HG03378 (cell line): ENCODE data around the gene POLR3K.
"Not testable (repeated sequence)": the region's sequence is repeated elsewhere in the genome, so short reads cannot be mapped to it uniquely, and the experiment has no call there.

Experiments used
- ATAC-seq: cut with Tn5 transposase; IDR thresholded peaks from one replicate; pipeline ENCODE4 v1.9.1; 2021; ENCODE audit warnings: mild to moderate bottlenecking, moderate library complexity; ENCODE audit not compliant: unreplicated experiment

The POLR3K gene

GRCh38 chr16:47234-47633 lies 6.2 kb downstream of the POLR3K start:
- no peak for ATAC-seq

- not testable (repeated sequence) for ATAC-seq
Observed at GRCh38 chr16:46510-46909, 6.9 kb downstream of the POLR3K start.

DNA sequence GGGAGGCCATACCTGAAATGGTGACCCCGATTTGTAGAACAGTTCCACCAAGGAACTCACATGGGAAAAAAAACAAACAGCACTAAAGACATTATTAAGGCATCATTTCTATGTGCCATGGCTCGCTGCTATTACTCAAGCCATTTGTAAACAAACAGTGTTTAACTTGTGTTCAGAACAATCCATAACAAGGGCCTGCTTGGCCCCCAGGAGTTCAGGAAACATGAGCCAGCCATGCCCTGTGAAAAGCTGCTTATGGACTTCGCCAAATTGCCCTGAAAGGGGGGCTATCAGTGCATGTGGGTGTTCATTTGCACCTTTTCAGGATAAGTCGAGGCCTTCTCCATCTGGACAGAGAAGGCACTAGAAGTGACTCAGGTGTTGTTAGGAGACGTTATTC lies 8.0 kb downstream of the POLR3K start:
- no peak for ATAC-seq

GRCh38 chr16:44655-45054 lies 8.8 kb downstream of the POLR3K start:
- no peak for ATAC-seq

- no peak for ATAC-seq
Observed at GRCh38 chr16:43294-43693, 10.1 kb downstream of the POLR3K start.

DNA sequence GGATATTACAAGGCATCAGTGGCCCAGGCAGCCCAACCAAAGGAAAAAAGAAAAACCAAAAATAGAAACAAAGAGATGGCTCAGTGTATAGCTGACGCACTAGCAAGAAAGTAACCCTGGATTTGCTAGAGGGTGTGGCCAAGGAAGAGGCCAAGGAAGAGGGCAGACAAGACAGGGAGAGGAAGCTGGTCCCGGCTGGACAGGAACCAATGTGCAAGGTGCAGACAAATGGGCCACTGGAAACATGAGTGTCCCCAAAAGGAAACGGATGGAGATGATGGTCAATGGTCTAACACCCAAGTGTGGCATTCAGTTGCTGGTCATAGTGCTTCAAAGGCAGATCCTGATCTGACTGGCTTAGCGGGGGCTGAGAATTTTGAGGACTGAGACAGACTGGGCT lies 10.7 kb downstream of the POLR3K start:
- no peak for ATAC-seq

DNA sequence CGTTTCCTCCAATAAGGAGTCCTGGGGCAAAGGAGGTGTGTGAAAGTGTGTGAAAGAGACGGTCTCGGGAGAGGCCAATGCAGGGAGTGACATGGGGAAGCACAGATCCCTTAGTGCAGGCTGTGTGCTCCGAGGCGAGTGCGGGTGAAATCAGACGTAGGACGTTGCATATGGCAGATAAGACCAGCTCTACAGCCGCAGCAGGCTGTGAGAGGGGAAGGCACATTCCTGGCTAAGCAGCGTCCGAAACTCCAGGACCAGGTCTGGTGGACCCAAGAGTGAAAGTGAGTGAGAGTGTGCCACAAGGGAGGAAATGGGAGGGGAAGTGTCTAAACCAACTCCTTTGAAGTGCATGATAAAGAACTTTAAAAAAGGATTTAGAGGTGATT lies 11.3 kb downstream of the POLR3K start:
- ATAC-seq, result no peak

GRCh38 chr16:41439-42068 lies 11.9 kb downstream of the POLR3K start:
- ATAC-seq, result no peak

DNA sequence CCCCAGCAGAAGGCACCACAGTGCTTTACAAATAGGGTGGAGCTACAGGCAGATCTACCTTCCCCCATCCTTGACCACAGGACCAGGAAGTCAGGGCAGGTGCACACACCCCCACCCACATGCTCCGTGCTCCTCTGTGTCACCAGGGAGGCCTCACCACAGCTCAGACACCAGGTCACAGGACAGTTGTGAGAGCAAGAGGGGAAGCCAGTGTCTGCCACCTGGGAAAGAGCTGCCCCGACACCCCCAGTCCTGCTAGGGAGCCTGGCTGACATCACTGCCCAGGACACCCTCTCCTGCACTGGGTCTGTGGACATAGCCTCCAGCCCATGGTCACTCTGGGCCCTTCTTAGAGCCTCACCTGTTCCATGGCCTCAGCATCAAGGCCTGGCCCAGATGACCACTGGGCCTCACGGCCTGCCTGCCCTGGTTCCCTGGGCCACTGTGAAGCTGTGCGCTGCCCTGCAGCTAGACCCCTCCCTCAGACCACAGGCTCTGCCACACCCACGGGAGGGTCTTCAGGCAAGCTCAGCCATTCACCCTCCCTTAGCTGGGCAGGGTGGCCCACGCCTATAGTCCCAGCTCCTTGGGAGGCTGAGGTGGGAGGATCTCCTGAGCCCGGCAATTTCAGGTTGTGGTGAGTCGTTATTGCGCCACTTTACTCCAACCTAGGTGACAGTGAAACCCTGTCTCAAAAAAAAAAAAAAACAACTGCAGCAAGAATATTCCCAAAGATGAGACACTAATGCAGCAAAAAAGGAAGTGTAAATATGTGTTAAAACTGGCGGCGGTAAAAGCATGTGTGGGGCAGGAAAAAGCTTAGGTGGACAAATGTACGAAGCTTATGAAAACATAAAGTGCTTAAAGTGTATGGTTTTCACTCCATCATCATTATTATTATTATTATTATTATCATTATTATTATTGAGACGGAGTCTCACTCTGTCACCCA lies 14.2 kb downstream of the POLR3K start:
- ATAC-seq, result no peak

DNA sequence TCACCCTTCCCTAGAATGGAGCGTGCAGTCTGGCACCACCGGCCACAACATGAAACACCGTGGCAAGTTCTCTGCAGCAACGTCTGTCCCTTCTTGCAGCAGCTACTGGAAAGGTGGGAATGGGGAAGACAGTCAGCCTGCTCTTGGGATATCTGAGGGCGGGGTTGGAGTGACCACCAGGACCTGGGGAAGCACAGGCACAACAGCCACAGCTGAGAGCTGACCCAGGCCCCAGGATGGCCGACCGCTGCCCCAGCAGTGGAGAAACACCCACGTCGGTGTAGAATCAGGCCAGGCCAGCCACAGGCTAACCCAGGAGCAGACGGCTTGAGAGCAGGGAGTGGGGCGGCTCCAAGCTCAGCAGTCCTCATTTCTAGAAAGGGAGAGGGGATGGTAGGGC lies 15.2 kb downstream of the POLR3K start:
- ATAC-seq, result not testable (repeated sequence)

GRCh38 chr16:37511-37910 lies 15.9 kb downstream of the POLR3K start:
- no peak for ATAC-seq

- ATAC-seq, result no peak
Observed at GRCh38 chr16:36336-36984, 16.9 kb downstream of the POLR3K start.

- no peak for ATAC-seq
Observed at GRCh38 chr16:35678-36305, 17.6 kb downstream of the POLR3K start.

GRCh38 chr16:35011-35677 lies 18.3 kb downstream of the POLR3K start:
- no peak for ATAC-seq

GRCh38 chr16:34648-34987 lies 18.8 kb downstream of the POLR3K start:
- no peak for ATAC-seq

- ATAC-seq, result no peak
Observed at GRCh38 chr16:33877-34647, 19.3 kb downstream of the POLR3K start.

GRCh38 chr16:33154-33876 lies 20.1 kb downstream of the POLR3K start:
- ATAC-seq, result not testable (repeated sequence)

DNA sequence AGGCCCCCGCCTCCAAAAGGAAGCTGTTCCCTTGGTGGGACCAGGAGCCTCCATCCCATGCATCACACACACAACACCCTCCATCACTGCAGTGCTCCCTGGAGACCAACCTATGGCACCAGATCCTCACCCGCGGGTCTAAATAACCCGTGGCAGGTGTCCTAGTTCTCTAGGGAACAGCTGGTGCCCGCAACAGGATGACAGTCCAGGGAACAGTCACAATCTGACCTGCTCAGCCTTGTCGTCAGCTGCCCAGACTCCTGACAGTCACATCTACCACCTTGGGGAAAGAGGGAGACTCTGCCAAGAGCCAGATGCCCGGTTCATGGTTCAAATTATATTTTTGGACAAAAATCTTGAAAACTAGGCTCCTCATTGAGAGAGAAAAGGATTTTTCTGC lies 22.8 kb downstream of the POLR3K start:
- not testable (repeated sequence) for ATAC-seq

DNA sequence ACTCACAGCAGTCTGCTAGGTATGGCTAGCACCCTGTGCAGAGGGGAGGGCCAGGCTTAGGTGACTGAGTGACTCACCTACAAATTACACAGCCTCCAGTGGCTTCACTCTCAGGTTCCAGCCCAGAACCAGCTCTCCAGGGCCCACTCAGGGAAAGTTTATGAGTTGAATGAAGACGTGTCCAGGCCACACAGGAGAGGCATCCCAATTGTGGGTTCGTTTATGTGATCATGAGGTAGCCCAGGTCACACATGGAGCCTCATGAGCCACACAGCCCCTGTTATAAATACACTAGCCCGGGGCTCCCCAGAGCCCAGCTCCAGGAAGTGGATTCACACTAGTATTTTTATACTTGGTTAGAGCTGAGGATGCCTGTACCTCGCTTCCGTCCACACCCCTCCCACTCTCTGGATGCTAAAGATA lies 27.5 kb downstream of the POLR3K start:
- peak; percentile 73 for ATAC-seq
